OCI-M2 (cell line): Measurements from ENCODE around the gene MYO3B.
"Not testable (repeated sequence)": the region's sequence is repeated elsewhere in the genome, so short reads cannot be mapped to it uniquely, and the experiment has no call there.

Experiments used
- DNase-seq: peaks from one replicate; lab custom pipeline; 2025; ENCODE audit not compliant: unreplicated experiment; lab: John Stamatoyannopoulos, UW

The MYO3B gene

DNA sequence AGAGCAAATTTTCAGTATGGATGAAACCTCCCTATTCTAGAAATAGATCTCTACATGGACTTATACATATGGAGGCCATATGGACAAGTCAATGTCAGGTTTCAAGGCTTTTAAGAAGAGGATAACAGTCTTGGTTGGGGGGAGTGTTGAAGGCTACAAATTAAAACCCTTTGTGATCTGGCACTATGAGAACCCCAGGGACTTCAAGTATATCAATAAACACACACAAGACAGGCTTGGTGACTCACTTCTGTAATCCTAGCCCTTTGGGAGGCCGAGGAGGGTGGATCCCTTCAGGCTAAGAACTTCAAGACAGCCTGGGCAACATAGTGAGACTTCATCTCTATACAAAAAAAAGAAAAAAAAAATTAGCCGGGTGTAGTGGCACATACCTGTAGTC is 410.0 kb downstream of the MYO3B start:
- DNase-seq: no peak

DNA sequence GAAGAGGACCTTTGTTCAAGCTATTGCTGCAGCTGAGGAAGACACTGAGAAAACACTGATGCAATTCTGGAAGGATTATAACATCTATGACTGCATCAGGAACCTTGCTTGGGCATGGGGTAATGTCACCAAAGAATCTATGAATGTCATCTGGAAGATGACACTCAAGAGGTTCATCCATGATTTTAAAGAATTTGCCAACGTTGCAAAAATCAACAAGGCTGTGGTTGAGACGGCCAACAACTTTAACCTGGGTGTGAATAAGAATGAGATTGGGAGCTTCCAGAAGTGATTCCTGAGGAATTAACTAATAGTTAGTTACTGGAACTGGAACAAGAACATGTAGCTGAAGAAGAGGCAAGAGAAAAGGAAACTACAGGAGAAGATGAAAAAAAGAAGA is 410.8 kb downstream of the MYO3B start:
- no peak for DNase-seq

DNA sequence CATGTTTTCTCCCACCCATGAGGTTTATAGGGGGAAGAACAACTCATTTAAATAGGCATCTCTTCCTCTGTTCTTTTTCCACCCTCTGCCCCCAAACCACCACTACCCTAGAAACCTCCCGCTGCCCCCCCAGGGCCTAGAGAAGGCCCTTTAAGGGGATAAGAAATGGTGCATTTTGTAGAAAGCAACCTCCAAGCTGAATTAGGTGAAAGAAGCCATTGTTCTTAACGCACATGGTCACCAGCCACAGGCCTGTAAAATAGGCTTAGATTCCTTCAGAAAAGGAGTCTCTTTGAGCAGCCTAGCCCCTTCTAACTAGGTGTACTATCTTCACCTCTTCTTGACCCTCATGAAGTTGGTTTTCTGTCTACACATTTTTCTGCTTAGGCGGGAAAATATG is 418.6 kb downstream of the MYO3B start:
- DNase-seq: no peak

DNA sequence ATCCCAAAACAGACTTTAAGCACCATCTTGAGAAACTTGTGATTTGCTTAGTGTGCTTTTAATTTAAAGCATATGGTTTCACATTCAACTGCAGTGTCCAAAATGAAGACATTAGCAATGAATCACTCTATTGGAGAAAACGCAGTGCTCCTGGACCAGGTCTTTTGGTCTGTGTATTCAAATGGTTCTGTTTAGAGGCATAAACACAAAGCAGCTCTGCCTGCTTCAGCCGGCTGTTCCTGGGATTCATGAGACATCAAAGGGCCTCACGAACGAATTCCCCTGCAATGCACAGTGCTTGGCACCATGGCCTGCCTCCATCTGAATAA is 420.1 kb downstream of the MYO3B start:
- no peak for DNase-seq

DNA sequence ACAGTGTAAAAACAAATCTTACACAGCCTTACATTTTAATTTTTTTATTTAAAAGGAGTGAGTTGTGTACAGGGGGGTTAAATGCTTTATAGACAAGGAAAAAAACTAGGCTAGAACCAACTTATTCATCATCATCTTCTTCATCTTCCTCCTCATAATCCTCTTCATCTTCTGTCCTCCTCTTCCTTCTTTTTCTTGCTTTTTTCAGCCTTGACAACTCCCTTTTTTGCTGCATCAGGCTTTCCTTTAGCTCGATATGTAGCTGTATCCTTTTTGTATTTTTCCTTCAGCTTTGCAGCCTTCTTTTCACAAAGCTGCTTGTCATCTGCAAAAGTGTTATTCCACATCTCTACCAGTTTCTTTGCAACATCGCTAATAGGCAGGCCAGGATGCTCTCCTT is 423.5 kb downstream of the MYO3B start:
- DNase-seq: no peak

DNA sequence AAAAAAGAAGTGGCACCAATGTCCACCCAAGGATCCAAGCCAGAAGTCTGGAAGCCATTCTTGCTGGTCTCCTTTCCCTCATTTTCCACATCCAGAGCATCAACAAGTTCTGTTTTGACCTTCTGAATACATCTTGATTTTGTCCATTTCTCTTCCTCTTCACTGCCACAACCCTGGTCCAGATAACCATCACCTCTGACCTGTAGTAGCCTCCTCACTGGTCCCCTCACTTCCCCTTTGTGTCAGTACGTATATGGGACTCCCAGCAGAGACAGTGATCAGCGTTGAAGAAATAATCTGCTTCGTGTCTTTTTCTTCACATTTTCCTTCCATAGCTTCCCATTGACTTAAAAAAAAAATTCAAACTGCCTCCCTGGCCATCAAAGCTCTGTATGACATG is 427.9 kb downstream of the MYO3B start:
- no peak for DNase-seq

DNA sequence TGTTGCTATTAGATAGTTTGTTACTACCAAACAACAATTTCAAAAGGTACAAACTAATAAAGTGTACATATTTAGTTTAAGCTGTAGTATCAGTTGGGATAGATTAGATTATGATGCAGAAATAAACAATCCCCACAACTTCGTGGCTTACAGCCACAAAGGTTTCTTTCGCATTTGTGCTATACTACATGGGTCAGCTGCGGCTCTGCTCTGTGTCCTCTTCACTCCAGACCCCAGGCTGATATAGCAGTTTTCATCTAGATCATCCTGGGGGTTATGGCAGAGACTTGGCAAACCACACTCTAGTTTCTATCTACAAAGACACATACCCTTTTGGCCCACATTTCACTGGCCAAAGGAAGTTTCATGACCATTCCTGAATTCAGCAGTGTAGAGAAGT is 429.2 kb downstream of the MYO3B start:
- DNase-seq: no peak

DNA sequence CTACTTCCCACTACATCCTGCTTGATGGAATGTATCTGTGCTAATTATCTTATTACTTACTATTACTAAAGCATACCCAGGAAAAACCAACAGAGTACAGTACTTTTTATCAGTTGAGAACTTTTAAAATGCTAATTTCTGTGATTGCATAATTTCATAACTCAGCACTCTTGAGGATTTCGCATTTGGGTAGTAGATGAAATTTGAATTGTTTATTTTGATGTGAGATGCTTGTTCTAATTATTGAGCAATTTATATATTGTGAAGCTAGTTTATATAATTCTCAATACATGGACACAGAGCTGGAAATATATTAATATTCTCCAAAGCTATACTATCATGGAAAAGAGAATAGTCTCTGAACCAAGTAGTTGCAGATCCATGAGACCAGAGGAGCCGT is 432.7 kb downstream of the MYO3B start:
- DNase-seq: no peak

DNA sequence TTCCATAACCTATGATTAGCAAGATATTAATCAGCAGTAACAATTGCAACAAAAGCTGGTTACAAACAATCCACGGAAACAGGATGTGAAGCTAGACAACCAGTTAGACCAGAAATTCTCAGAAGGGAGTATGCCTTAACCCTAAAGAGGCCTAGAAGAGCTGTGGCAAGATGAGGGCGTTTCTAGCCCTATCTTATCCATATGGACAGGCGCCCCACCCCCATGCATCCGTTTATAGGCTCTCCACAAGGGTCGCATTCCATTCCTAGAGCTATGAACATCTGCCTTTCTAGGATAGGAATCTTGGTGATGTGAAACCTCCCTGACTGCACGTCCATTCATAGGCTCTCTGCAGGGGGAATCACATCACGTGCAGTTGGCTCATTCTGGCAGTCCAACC is 441.0 kb downstream of the MYO3B start:
- DNase-seq: not testable (repeated sequence)

DNA sequence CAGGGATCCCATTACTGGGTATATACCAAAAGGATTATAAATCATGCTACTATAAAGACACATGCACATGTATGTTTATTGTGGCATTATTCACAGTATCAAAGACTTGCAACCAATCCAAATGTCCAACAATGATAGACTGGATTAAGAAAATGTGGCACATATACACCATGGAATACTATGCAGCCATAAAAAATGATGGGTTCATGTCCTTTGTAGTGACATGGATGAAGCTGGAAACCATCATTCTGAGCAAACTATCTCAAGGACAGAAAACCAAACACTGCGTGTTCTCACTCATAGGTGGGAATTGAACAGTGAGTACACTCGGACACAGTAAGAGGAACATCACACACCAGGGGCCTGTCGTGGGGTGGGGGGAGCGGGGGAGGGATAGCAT is 457.1 kb downstream of the MYO3B start:
- DNase-seq: not testable (repeated sequence)

DNA sequence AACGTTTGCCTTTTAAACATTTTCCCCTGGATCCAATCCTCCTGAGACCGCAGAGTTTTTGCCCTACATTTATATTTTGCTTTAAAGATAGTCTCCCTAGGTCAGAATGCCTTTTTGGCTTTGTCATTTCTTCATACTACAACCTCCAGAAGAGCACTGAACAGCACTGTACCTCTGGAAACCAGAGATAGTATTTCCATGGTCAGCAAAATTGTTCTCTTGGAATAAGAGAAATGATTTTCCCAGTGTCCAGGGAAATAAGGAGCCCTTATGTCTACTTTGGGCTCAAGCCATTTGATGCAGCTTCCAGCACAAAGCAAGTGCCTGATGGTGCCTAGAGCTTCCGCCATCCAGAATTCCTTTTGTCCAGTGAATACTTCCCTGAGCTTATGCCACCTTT is 461.7 kb downstream of the MYO3B start:
- DNase-seq: no peak

DNA sequence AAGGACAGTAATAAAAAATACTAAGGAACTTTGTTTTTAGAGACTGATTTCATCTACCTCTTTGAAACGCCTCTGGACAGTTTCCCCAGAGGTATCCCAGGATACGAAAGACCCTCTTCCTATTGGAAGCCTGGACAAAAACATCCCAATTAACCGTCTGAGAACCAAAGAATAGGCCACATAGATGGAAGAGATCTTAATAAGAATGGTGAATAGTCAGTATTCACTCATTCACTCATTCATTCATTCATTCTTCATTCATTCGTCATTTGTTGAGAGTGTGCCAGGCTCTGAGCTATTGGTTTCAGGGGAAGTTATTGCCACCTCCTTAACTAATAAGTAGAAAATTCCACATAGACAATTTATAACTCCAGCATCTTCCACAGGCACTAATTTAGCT is 464.0 kb downstream of the MYO3B start:
- no peak for DNase-seq

DNA sequence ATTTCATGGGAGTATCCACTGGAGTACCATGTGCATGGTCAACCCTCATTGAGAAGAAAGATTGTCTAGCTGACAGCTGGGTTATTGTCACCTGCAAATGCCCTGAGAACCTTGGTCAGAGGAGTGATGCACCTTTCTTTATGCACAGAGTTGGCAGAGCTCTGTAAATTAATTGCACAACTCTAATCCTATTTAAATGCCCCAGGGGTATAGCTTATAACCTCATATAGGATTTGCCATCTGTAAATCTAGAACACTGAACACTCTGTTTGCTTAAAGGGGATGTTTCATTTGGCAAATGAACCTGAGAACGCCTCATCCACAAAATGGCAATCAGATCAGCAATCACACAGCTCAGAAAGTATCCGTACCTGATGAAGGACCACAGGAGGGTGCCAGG is 465.4 kb downstream of the MYO3B start:
- no peak for DNase-seq

DNA sequence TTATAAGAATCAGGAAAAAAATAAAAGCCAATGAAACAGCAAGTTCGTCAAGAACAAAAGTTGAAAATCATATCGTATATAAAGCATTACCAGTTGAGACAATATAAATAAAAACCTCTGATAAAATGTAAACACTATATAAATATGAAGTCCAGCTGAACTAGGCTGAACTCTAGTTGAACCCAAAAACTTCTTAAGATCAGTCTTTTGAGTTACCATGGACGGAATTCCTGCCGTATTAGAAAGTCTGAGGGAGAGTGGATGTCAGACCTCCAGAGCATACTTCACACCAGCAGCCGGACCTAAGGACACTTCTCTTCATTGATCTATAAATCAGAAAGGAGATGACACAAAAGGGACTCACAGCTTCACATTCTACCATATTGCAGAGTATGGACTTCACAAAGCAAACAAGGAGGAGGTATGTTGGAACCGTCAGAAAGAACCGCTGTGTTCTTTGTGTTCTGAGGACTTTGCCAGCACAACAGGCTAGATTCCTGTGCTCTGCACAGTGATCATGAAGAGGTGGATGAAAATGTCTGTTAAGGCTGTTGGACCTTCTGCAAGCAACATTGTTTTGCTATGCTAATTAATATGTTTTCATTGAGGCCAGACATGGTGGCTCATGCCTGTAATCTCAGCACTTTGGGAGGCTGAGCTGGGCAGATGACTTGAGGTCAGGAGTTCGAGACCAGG is 469.9 kb downstream of the MYO3B start:
- DNase-seq: no peak

DNA sequence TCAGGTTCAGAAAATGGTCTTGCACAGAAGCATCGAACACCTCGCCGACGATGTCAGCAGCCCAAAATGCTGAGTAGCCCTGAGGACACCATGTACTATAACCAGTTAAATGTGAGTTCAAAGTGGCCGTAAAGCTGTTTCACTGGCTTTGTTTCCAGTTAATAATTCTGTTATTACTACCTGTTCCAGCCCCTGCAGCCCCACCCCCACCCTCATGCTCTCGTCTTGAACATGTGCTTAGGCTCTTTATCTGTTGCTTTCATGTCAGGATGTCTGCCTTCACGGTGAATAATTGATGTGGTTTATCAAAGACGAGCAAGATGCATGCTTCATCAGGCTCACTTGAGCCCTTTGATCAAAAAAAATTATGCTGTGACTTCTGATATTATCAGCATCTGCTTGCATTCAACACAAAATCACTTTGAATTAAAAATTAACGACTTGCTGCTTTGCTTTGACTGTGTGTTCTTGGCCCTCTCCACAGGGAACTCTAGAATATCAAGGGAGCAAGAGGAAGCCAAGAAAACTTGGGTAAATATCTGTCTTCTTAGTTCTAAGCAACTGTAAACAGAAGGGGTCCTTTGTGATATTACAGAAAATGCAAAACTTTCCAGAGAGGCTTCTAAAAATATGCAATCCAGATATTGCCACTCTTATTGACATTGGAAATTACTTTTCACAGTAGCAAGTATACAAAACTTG is 473.8 kb downstream of the MYO3B start:
- DNase-seq: no peak

DNA sequence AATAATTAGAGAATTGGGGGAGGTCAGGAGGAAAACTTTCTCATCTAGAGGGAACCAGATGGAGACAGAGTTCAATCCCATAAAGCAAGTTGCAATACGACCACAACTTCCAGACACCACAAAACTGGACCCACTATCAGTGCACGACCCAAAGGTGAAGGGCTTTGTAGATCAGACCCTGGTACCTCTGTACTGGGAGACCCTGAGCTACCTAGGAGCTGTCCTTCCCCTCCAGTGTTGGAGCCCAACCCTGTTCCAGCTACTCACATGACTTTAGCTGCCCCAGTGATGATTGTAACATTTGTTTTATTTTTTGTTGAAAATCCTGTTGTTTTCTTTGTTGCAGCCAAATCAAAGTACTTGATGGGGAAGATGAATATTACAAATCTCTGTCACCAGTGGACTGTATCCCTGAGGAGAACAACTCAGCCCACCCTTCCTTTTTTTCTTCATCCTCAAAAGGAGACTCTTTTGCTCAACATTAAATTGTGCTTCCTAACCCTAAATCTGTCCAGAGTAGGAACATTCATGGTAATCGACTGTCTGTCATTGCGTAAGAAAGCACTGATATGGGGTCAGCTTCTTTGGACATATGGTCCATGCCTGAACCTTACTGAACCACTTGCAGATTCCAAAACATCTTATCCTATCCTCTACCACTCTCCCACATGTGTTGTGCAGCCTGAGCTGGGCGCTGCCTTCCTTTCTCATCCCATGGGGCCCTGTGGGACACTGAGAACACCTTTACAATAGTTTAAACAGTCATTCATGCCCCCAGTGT is 474.9 kb downstream of the MYO3B start:
- no peak for DNase-seq

DNA sequence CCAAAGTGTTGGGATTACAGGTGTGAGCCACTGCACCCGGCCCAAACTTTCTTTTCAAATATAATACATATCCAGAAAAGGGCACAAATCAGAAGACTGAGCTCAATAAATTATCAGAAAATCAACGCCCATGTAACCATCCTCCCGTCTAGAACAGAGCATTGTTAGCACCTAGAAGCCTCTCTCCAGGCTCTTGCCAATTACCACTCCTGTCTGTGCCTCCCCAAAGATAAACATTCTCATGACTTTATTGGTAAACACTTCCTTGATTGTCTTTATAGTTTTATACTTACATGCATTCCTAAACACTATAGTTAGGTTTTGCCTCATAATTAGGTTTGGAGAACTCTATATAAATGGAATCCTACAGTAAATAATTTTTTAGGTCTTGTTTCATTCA is 478.7 kb downstream of the MYO3B start:
- DNase-seq: no peak

DNA sequence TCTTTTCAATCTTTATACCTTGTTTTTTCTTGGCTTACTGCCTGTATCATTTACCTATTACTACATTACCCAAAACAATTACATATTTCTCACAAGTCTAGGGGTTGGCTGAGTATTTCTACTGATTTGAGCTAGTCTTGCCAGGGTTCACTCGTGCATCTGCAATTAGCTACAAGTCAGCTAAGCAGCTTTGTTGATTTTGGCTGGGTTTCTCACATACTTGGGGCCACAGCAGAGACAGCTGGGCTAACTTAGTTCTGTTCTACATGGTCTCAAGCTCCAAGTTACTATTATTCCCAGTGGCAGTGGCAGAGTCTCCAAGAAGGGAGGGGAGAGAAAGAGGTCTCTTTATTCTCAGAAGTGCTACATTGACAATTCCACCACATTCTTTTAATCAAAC is 482.5 kb downstream of the MYO3B start:
- no peak for DNase-seq

DNA sequence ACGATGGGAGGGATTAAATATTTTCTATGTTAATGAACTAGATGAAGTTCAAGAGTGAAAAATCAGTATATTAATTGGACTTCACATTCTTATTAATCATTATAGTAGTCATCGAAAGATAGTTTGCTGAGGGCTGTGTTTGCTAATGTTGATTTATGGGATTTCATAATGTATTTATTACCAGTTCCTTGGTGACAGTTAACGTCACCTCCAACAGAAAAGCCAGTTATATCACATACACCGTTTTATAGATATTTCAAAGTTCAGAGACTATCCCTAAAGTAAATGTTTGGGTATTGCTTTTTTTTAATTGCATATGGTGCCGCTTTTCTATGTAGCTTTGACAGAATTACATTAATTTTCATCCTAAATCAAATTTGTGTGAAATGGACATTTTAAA is 487.8 kb downstream of the MYO3B start:
- DNase-seq: no peak

DNA sequence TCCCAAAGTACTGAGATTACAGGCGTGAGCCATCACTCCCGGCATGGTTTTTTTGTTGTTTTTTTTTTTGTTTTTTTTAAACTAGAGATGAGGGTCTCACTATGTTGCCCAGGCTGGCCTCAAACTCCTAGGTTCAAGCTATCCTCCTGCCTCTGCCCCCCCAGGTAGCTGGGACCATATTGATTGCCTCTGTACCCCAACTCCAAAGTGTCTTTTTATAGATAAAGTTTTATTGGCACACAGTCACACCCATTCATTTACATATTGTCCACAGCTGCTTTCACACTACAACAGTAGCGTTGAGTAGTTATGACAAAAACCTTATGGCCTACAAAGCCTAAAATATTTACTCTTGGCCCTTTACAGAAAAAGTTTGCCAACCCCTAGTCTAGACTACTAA is 492.0 kb downstream of the MYO3B start:
- DNase-seq: no peak

DNA sequence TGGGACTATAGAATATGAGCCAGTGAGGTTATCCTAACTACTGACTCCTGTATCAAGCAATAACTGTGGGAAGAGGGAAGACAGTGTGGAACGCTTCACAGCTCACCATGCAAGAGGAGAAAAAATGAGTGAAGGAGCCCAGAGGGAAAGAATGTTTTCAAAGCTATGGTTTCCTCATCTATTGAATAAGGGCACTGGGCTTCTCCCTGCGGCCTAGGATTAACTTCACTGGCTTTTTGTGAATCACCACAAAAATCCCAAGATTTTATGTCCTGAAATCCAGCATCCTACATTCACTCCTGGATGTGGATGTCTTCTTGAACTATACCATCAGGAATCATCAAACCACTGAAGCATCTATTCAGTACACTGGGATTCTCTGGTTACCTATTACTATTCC is 492.7 kb downstream of the MYO3B start:
- no peak for DNase-seq

DNA sequence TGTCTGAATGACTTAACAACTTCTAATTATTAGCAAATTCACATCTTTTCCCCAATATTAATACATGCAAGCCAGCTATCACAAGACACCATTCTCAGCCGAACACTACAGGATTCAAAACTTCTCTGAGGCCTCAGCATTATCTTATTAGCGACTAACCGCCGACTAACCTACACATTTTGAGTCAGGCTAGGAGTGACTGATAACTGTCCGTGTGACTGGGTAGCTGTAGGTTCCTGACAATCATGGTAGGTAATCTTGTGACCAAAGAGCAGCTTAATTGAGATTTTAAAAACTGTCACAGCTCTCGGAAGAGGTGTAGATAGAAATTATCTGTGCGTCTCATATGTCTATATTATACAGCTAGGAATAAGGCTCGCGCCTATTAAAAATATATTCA is 493.1 kb downstream of the MYO3B start:
- DNase-seq: no peak
